ENCODE results near the gene TEKT2. TPM values are rescaled to one million over a fixed set of nuclear protein-coding genes. Genes with fewer than 3 reads are reported as not detected.

The TEKT2 gene
- total RNA-seq, 1 donor from 2014 or later = 0.25 TPM

DNA sequence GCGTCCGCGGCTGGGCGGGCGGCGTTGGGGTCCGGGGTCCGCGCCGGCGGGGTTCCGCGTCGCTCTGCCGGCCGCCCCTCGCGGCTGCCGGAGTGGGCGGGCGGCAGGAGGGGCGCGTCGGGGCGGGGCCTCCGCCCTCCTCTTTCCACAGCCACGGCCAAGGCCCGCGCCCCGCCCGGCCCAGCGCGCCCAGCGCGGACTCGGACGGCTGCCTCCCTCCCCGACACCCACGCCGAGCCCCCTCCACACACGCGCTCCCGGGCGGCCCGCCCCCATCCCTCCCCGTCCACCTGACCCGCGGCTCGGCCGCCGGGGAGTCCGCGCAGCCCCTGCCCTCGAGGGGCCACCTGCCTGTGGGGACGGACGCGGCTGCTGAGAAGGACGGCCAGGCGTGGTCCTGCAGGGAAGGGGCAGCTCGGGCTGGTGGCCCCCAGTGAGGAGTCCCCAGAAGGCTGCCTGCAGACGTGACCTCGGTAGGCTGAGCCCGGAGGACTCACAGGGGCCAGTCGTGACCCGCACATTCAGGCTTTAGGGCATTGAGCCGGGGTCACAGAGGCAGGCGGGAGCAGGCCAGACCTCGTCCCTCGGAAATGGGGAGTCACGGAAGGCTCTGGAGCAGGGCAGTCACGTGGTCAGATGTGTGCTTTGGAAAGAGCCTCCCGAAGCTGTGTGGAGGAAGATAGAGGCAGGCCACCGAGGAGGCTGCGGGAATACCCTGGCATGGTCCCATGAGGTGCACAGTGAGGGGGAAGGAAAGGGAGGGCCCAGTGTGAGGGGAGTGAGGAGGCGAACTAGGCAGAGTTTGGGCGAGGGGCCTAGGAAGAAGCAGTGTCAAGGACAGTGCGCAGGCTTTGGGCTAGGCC, 41.5 kb downstream of the TEKT2 start, which contains the start of gene COL8A2:
TSS of gene COL8A2 (minus strand) at position 94 of the 863 bp plus-strand sequence. CDS start 24,980 bp downstream, outside the sequence.
- no peaks in the 10 kb centered on the region for H3K36me3 ChIP-seq (ENCODE audit: control insufficient read depth, insufficient read depth, low read length)
- DNase-seq (ENCODE audit: low read depth) = no peak
- TF ChIP-seq, protein P1, sequence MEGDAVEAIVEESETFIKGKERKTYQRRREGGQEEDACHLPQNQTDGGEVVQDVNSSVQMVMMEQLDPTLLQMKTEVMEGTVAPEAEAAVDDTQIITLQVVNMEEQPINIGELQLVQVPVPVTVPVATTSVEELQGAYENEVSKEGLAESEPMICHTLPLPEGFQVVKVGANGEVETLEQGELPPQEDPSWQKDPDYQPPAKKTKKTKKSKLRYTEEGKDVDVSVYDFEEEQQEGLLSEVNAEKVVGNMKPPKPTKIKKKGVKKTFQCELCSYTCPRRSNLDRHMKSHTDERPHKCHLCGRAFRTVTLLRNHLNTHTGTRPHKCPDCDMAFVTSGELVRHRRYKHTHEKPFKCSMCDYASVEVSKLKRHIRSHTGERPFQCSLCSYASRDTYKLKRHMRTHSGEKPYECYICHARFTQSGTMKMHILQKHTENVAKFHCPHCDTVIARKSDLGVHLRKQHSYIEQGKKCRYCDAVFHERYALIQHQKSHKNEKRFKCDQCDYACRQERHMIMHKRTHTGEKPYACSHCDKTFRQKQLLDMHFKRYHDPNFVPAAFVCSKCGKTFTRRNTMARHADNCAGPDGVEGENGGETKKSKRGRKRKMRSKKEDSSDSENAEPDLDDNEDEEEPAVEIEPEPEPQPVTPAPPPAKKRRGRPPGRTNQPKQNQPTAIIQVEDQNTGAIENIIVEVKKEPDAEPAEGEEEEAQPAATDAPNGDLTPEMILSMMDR (IDR thresholded peaks at IDR 0.05; ENCODE audit: insufficient read depth, low read length, poor library complexity, severe bottlenecking) = no peak
- H3K4me3 ChIP-seq (ENCODE audit: low read depth, low read length) = no peak within 1 kb of the TSS
- peaks cover 30% of the 10 kb centered on the region for H3K27me3 ChIP-seq (ENCODE audit: control insufficient read depth, insufficient read depth, low read length)

DNA sequence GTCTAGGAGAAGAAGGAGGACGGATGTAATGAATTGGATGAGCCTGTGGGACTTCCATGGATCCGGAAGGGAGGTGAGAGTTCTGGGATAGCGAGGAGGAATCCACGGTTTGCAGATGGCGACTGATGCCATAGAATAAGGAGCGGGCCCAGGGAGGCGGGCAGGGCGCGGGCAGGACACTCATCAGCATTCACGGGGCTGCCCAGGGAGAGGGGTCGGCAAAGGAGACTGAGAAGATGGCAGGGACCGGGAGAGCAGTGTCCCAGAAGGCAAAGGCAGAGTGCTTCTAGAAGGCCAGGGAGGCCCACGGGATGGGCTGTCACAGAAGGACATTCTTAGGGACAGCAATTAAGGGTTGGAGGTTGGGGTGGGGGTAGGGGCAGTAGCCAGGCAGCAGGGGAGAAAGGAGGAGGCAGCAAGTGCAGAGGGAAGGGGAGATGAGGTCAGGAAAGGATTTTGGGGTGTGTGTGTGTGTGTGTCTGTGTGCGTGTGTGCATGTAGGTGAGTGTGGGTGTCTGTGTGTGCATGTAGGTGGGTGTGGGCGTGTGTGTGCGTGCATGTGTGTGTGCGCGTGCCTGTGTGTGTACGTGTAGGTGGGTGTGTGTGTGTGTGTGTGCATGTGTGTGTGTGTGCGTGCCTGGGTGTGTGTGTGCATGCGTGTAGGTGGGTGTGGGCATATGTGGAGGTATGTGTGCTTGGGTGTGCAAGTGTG, 42.3 kb downstream of the TEKT2 start:
- Histone ChIP-seq H3K36me3 (ENCODE audit: control insufficient read depth, insufficient read depth, low read length) (no peaks in the 10 kb centered on the region), H3K4me3 (ENCODE audit: low read depth, low read length) (no peak overlapping the region), H3K27me3 (ENCODE audit: control insufficient read depth, insufficient read depth, low read length) (peaks cover 30% of the 10 kb centered on the region)
- TF ChIP-seq, protein P1 (IDR thresholded peaks at IDR 0.05; ENCODE audit: insufficient read depth, low read length, poor library complexity, severe bottlenecking) = no peak
- no peak for DNase-seq (ENCODE audit: low read depth)

DNA sequence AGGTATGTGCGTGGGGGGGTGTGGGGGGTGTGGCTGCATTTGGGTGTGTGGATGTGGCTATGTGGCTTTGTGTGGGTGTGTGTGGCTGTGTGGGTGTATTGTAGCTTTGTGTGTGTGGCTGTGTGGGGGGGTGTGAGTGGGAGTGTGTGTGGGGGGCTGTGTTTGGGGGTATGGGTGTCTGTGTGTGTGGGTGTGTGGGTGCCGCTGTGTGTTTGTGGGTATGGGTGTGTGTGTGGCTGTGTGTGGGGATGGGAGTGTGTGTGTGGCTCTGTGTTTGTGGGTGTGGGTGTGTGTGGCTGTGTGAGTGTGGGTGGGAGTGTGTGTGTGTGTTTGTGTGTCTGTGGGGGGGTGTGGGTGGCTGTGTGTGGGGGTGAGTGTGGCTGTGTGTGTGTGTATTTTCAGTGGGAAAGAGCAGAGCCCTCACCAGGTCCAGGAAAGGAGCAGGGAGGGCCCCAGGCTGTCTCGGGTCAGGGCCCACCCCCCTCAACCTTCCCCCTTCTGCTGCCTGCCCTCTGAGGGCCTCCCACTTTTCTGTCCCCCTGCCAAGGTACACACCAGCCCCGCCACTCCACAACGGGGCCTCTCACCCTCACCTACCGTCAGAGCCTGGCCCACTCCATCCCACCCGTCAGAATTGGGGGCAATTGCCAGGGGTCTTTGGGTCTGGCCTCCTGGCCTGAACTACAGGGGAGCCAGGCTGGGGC, 43.1 kb downstream of the TEKT2 start:
- DNase-seq (ENCODE audit: low read depth) = no peak
- Histone ChIP-seq H3K4me3 (ENCODE audit: low read depth, low read length) (no peak overlapping the region), H3K36me3 (ENCODE audit: control insufficient read depth, insufficient read depth, low read length) (no peaks in the 10 kb centered on the region), H3K27me3 (ENCODE audit: control insufficient read depth, insufficient read depth, low read length) (peaks cover 30% of the 10 kb centered on the region)
- TF ChIP-seq, protein P1 (IDR thresholded peaks at IDR 0.05; ENCODE audit: insufficient read depth, low read length, poor library complexity, severe bottlenecking) = no peak

DNA sequence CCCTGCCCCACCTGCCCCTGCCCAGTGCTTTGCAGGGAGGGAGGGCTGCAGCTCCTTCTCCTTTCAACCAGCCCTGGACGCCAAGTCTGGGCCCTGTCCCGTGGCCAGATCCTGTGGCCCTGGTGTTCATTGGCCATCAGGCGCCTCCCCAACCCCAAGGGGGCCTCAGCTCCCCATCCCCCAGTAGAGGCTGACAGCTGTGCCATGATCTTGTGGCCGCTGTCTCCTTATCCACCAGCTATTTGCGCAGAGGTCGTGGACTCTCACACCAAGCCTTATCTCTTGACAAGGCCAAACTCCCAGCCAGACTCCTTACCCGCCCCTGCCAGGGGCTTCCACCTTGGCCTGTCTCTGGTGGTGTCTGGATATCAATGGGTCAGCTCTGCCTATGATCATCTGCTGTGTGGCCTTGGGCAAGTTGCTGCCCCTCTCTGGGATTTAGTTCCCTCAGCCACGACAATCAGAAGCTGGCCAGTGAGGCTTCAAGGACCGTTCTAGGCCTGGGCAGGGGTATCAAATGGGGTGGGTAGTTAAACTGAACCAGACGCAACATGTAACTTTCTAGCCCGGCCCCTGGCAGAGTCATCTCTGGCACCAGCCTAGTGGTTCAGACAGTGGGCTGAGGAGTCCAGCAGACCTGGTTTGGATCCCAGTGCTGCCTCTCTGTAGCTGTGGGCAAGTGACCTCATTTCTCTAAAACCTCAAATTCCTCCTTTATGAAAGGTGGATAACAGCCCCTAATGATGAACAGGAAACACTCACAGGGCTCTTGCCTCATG, 44.4 kb downstream of the TEKT2 start:
- TF ChIP-seq, protein P1 (IDR thresholded peaks at IDR 0.05; ENCODE audit: insufficient read depth, low read length, poor library complexity, severe bottlenecking) = no peak
- Histone ChIP-seq H3K36me3 (ENCODE audit: control insufficient read depth, insufficient read depth, low read length) (no peaks in the 10 kb centered on the region), H3K27me3 (ENCODE audit: control insufficient read depth, insufficient read depth, low read length) (peaks cover 23% of the 10 kb centered on the region), H3K4me3 (ENCODE audit: low read depth, low read length) (no peak overlapping the region)
- DNase-seq (ENCODE audit: low read depth) = no peak

DNA sequence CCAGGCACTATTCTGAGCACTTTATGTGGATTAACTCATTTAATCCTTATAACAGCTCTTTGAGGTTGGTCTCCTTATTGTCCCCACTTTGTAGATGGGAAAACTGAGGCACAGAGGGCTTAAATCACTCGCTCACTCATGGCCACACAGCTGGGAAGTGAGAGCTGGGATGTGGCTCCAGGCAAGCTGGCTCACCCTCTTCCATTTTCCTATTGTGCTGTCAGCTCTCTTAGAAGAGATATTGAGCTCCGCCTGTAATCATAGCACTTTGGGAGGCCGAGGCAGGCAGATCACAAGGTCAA, 45.0 kb downstream of the TEKT2 start:
- no peak for DNase-seq (ENCODE audit: low read depth)
- Histone ChIP-seq H3K4me3 (ENCODE audit: low read depth, low read length) (no peak overlapping the region), H3K36me3 (ENCODE audit: control insufficient read depth, insufficient read depth, low read length) (no peaks in the 10 kb centered on the region), H3K27me3 (ENCODE audit: control insufficient read depth, insufficient read depth, low read length) (peaks cover 21% of the 10 kb centered on the region)
- TF ChIP-seq, protein P1 (IDR thresholded peaks at IDR 0.05; ENCODE audit: insufficient read depth, low read length, poor library complexity, severe bottlenecking) = no peak

Measured in kidney epithelial cell (primary cell).